GM18520 (cell line): ENCODE data around the gene PRRT1.
"Not testable (repeated sequence)": the region's sequence is repeated elsewhere in the genome, so short reads cannot be mapped to it uniquely, and the experiment has no call there.

Experiments used
- ATAC-seq: cut with Tn5 transposase; IDR thresholded peaks from one replicate; pipeline ENCODE4 v1.9.1; 2021; ENCODE audit not compliant: unreplicated experiment

PRRT1 gene

DNA sequence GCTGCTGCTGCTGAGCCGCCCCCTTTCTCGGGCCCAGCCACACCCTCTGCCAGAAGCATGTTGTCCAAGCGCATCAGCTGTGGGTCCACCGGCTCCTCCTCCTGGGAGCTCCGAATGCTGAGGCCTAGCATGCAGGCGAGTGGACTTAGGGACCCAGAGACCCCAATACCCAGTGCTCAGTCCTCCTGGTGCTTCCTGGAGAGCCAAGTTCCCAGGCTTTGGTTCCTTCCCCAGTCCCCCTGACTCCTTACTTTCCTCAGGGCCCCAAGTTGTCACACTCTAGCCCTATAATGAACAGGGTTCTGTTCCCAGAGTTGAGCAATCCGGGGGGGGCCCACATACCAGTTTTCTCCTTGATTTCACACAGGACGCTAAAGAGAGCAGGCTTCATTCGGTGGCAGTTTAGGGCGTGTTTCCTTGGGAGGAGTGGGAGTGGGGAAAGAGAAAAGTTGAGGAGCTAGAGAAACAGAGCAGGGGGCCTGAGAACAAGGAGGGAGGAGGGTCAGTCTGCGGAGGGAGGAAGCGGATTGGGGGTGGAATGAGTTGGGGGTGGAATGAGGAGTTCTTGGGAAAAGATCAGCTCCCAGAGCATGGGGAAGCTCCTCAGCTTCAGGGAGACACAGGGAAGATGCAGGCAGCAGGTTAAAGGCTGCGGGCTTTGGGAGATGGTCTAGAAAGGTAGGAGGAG, 36.8 kb upstream of the PRRT1 start:
- no peak for ATAC-seq

DNA sequence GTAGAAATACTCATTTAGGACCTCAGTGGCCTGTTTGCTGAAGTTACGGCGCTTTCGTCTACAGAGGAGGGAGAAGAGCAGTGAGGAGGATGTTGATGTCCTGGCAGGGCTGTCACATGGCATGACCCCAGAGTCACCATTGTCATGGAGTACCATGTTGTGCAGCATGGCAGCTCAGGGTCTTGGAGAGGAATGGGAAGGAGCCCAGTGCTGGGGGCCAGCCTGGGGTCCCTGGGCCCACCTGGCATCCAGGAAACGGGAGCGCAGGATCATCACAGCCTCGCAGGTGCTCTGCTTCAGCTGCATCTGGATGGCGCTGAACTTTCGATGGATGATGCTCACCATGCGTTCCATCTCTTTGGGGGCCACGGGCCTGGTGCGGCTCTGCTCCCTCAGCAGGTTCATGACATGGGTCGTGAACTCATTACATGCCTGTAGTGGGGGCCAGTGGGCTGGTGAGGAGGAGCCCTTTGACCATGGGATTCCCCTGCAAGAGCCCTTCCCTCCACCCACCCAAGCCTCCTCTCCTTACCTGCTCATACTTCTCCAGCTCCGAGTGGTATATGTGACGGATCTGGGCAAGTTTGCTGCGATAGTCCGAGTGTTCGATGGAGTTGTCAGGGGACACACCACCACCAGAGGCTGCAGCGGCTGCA, 36.1 kb upstream of the PRRT1 start:
- not testable (repeated sequence) for ATAC-seq

GRCh38 chr6:32187009-32187709, 35.4 kb upstream of the PRRT1 start:
- no peak for ATAC-seq

DNA sequence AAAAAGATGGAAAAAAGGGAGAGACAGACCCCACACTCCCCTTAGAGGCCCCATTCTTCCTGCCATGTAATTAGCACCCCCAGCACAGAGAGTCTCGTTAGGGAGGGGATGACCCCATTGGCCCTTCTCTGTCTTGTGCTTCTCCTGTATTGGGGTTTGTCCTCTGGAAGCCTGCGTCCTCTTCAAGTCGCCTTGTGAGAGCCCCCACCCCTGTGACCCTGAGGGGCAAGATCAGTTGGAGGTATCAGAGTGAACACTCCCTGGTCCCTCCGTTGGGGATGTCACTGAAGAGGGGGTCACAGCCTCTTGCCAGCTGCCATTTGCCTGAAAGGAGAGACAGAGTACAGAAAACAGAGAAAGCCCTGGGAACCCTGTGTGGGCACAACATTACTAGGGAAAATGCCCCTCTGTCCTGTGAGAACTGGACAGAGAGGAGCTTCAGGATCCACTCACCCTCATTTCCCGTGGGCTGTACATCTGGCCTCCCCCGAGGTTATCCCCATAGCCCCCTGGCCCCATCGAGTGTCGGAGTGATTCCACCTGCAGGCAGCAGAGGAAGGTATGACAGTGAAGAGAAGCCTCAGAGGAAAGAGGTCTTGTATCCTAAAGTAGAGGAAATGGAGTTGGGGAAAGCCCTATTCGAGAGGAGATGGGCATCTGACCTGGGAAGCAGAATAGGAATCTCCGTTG, 34.6 kb upstream of the PRRT1 start:
- ATAC-seq = not testable (repeated sequence)

GRCh38 chr6:32185681-32186131, 34.0 kb upstream of the PRRT1 start:
- ATAC-seq = not testable (repeated sequence)

GRCh38 chr6:32184084-32184640, 32.4 kb upstream of the PRRT1 start, which contains the start of gene AGER:
TSS of gene AGER (minus strand) at chr6:32184253. CDS start at chr6:32184222, 31 bp downstream.
- no peak for ATAC-seq

DNA sequence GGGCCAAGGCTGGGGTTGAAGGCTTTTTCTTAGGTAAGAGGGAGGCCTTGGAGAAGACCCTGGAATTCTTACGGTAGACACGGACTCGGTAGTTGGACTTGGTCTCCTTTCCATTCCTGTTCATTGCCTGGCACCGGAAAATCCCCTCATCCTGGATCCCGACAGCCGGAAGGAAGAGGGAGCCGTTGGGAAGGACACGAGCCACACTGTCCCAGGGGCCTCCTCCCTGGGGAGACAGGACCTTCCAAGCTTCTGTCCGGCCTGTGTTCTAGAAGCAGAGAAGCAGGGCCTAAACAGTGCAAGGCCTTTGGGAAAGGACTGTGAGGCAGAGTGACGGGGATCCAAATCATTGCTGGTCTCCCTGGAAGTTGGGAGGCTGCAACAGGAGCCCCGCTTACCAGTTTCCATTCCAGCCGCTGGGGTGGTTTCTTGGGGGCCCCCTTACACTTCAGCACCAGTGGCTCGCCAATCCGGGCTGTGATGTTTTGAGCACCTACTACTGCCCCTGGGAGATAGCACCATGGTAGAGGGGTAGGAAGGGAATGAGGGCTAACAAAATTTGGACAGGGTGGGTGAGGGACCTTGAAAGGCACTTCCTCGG, 31.8 kb upstream of the PRRT1 start:
- ATAC-seq = no peak

DNA sequence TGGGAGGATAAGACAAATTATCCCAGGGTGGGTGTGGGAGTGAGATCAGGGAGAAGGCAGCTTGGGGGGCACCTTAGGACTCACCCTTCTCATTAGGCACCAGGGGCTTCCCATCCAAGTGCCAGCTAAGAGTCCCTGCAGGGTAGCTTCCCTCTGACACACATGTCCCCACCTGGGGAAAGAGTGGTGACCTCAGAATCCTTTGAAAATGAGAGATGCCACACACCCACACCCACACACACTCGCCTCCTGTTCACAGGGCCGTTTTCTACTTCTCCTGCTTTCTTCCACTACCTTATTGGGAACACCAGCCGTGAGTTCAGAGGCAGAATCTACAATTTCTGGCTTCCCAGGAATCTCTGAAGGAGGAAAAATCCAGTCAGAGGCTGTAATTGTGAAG, 31.3 kb upstream of the PRRT1 start:
- ATAC-seq = no peak

GRCh38 chr6:32182555-32182981, 30.8 kb upstream of the PRRT1 start:
- no peak for ATAC-seq

GRCh38 chr6:32181915-32182529, 30.3 kb upstream of the PRRT1 start:
- ATAC-seq = no peak

GRCh38 chr6:32181148-32181702, 29.5 kb upstream of the PRRT1 start:
- no peak for ATAC-seq

DNA sequence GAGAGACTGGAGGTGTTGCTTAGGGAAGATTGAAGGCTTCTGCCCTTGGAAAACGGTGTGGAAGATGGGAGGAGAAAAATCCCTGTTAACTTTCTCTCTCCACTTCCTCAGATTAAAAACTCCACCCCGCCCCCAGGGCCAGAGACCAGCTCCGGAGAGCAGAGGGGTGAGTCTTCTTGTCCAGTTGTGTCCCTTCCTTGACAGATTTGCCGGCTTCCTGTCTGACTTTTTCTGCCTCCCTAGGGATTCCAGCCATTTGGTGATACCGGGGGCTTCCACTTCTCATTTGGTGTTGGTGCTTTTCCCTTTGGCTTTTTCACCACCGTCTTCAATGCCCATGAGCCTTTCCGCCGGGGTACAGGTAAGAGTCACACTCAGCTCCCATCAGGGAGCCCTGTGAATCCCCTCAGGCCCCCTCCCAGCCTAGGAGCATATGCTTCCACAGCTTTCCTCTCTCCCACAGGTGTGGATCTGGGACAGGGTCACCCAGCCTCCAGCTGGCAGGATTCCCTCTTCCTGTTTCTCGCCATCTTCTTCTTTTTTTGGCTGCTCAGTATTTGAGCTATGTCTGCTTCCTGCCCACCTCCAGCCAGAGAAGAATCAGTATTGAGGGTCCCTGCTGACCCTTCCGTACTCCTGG, 28.1 kb upstream of the PRRT1 start:
- ATAC-seq = no peak

- no peak for ATAC-seq
Measured at GRCh38 chr6:32178547-32179440, 27.1 kb upstream of the PRRT1 start.

GRCh38 chr6:32177788-32178546, 26.2 kb upstream of the PRRT1 start, which contains the start of gene RNF5:
TSS of gene RNF5 (plus strand) at chr6:32178405. CDS start at chr6:32178512, 107 bp downstream.
- ATAC-seq = peak; percentile 82

- ATAC-seq = peak; percentile 0
Measured at GRCh38 chr6:32177183-32177787, 25.5 kb upstream of the PRRT1 start.

GRCh38 chr6:32176476-32177182, 24.9 kb upstream of the PRRT1 start:
- ATAC-seq = no peak
